Activated naive CD4-positive, alpha-beta T cell treated with anti-CD3 and anti-CD28 coated beads, Interleukin-2, amount 10 ng/mL, durations not matched to agents 7 days and 5 days (primary cell): ENCODE results near the gene FBXO46.
"Not testable (repeated sequence)": the region's sequence is repeated elsewhere in the genome, so short reads cannot be mapped to it uniquely, and the experiment has no call there.

Experiments used
- CTCF ChIA-PET: fragments of 350-600 bp; sonication (Branson Sonifier 250); formaldehyde crosslinking; loops from one replicate; lab custom pipeline; 2021; ENCODE audit warnings: antibody characterized with exemption; lab: Charles Lee
- DNase-seq: peaks from one replicate; pipeline ENCODE4 v3.0.0-alpha.2; 2020
- H3K27ac Mint-ChIP-seq: one replicate; pipeline ENCODE4 v1.8.0; 2021; ENCODE audit warnings: mild to moderate bottlenecking, moderate library complexity, mixed read lengths
- H3K27me3 Mint-ChIP-seq: one replicate; pipeline ENCODE4 v1.8.0; 2021; ENCODE audit warnings: mild to moderate bottlenecking, mixed read lengths
- H3K36me3 Mint-ChIP-seq: one replicate; pipeline ENCODE4 v1.8.0; 2021; ENCODE audit warnings: mixed read lengths
- H3K4me1 Mint-ChIP-seq: one replicate; pipeline ENCODE4 v1.8.0; 2021; ENCODE audit warnings: mixed read lengths
- H3K4me3 Mint-ChIP-seq: one replicate; pipeline ENCODE4 v1.8.0; 2021; ENCODE audit warnings: mild to moderate bottlenecking, moderate library complexity, mixed read lengths
- H3K9me3 Mint-ChIP-seq: one replicate; pipeline ENCODE4 v1.8.0; 2021; ENCODE audit warnings: mixed read lengths

FBXO46 gene

GRCh38 chr19:45762870-45763631 is 32.4 kb upstream of the FBXO46 start:
- CTCF ChIA-PET = interaction anchor here (1.0 kb wide), 1 partner anchor 16 kb away, joined by 3 read pairs; no protein-coding TSS in a partner anchor
- H3K4me1 Mint-ChIP-seq = peaks cover 3% of the 10 kb centered on the region
- peaks cover 83% of the 10 kb centered on the region for H3K27me3 Mint-ChIP-seq
- H3K9me3 Mint-ChIP-seq = no peaks in the 10 kb centered on the region
- H3K4me3 Mint-ChIP-seq = no peak overlapping the region
- H3K36me3 Mint-ChIP-seq = no peaks in the 10 kb centered on the region
- H3K27ac Mint-ChIP-seq = no peak overlapping the region
- DNase-seq = no peak

GRCh38 chr19:45761714-45762113 is 31.0 kb upstream of the FBXO46 start:
- no peaks in the 10 kb centered on the region for H3K36me3 Mint-ChIP-seq
- no peak overlapping the region for H3K4me3 Mint-ChIP-seq
- H3K27ac Mint-ChIP-seq = no peak overlapping the region
- CTCF ChIA-PET = no interaction called here
- no peaks in the 10 kb centered on the region for H3K4me1 Mint-ChIP-seq
- H3K9me3 Mint-ChIP-seq = no peaks in the 10 kb centered on the region
- DNase-seq = no peak
- H3K27me3 Mint-ChIP-seq = peaks cover 79% of the 10 kb centered on the region

GRCh38 chr19:45758921-45759320 is 28.2 kb upstream of the FBXO46 start:
- H3K27ac Mint-ChIP-seq = no peak overlapping the region
- CTCF ChIA-PET = no interaction called here
- H3K36me3 Mint-ChIP-seq = no peaks in the 10 kb centered on the region
- no peak overlapping the region for H3K4me3 Mint-ChIP-seq
- H3K9me3 Mint-ChIP-seq = no peaks in the 10 kb centered on the region
- DNase-seq = no peak
- peaks cover 59% of the 10 kb centered on the region for H3K27me3 Mint-ChIP-seq
- no peaks in the 10 kb centered on the region for H3K4me1 Mint-ChIP-seq

GRCh38 chr19:45757695-45758094 is 27.0 kb upstream of the FBXO46 start:
- peaks cover 50% of the 10 kb centered on the region for H3K27me3 Mint-ChIP-seq
- no peak for DNase-seq
- no peaks in the 10 kb centered on the region for H3K4me1 Mint-ChIP-seq
- no peak overlapping the region for H3K4me3 Mint-ChIP-seq
- H3K27ac Mint-ChIP-seq = no peak overlapping the region
- no peaks in the 10 kb centered on the region for H3K9me3 Mint-ChIP-seq
- CTCF ChIA-PET = no interaction called here
- H3K36me3 Mint-ChIP-seq = no peaks in the 10 kb centered on the region

GRCh38 chr19:45754323-45754722 is 23.6 kb upstream of the FBXO46 start:
- Mint-ChIP-seq H3K4me3 (no peak overlapping the region), H3K4me1 (no peaks in the 10 kb centered on the region), H3K36me3 (no peaks in the 10 kb centered on the region), H3K27me3 (peaks cover 29% of the 10 kb centered on the region), H3K27ac (no peak overlapping the region), H3K9me3 (no peaks in the 10 kb centered on the region)
- CTCF ChIA-PET = no interaction called here
- DNase-seq = no peak

- Mint-ChIP-seq H3K4me1 (no peaks in the 10 kb centered on the region), H3K36me3 (no peaks in the 10 kb centered on the region), H3K27ac (no peak overlapping the region), H3K9me3 (no peaks in the 10 kb centered on the region), H3K4me3 (no peak overlapping the region), H3K27me3 (peaks cover 21% of the 10 kb centered on the region)
- no peak for DNase-seq
- CTCF ChIA-PET = no interaction called here
Measured at GRCh38 chr19:45753548-45753947, 22.9 kb upstream of the FBXO46 start.

- Mint-ChIP-seq H3K27ac (no peak overlapping the region), H3K9me3 (no peaks in the 10 kb centered on the region), H3K36me3 (no peaks in the 10 kb centered on the region), H3K4me1 (no peaks in the 10 kb centered on the region), H3K27me3 (peaks cover 22% of the 10 kb centered on the region), H3K4me3 (no peak overlapping the region)
- CTCF ChIA-PET = no interaction called here
- no peak for DNase-seq
Measured at GRCh38 chr19:45752639-45753038, 21.9 kb upstream of the FBXO46 start.

- H3K36me3 Mint-ChIP-seq, CTCF ChIA-PET, H3K27ac Mint-ChIP-seq, DNase-seq, H3K4me1 Mint-ChIP-seq, H3K9me3 Mint-ChIP-seq, H3K4me3 Mint-ChIP-seq: not testable (repeated sequence)
- H3K27me3 Mint-ChIP-seq = peaks cover 19% of the 10 kb centered on the region
Measured at GRCh38 chr19:45751483-45751882, 20.8 kb upstream of the FBXO46 start.

- Mint-ChIP-seq H3K27ac (no peak overlapping the region), H3K27me3 (peaks cover 41% of the 10 kb centered on the region), H3K36me3 (no peaks in the 10 kb centered on the region), H3K4me1 (no peaks in the 10 kb centered on the region), H3K4me3 (no peak overlapping the region), H3K9me3 (no peaks in the 10 kb centered on the region)
- CTCF ChIA-PET = no interaction called here
- DNase-seq = no peak
Measured at GRCh38 chr19:45747513-45747912, 16.8 kb upstream of the FBXO46 start.

GRCh38 chr19:45746866-45747265 is 16.2 kb upstream of the FBXO46 start:
- Mint-ChIP-seq H3K9me3 (no peaks in the 10 kb centered on the region), H3K27me3 (peaks cover 48% of the 10 kb centered on the region), H3K36me3 (no peaks in the 10 kb centered on the region), H3K27ac (no peak overlapping the region), H3K4me1 (no peaks in the 10 kb centered on the region), H3K4me3 (no peak overlapping the region)
- CTCF ChIA-PET = no interaction called here
- no peak for DNase-seq

GRCh38 chr19:45745606-45746005 is 14.9 kb upstream of the FBXO46 start:
- DNase-seq = no peak
- Mint-ChIP-seq H3K27me3 (peaks cover 55% of the 10 kb centered on the region), H3K4me3 (no peak overlapping the region), H3K27ac (no peak overlapping the region), H3K9me3 (no peaks in the 10 kb centered on the region), H3K36me3 (no peaks in the 10 kb centered on the region), H3K4me1 (no peaks in the 10 kb centered on the region)
- CTCF ChIA-PET = no interaction called here

GRCh38 chr19:45742969-45743368 is 12.3 kb upstream of the FBXO46 start:
- peaks cover 72% of the 10 kb centered on the region for H3K27me3 Mint-ChIP-seq
- DNase-seq = no peak
- no peak overlapping the region for H3K27ac Mint-ChIP-seq
- H3K36me3 Mint-ChIP-seq = no peaks in the 10 kb centered on the region
- H3K4me3 Mint-ChIP-seq = no peak overlapping the region
- no peaks in the 10 kb centered on the region for H3K4me1 Mint-ChIP-seq
- H3K9me3 Mint-ChIP-seq = no peaks in the 10 kb centered on the region
- CTCF ChIA-PET = interaction anchor here (0.9 kb wide), 1 partner anchor 26 kb away, joined by 3 read pairs; the partner anchor contains the start of gene SIX5

- CTCF ChIA-PET = no interaction called here
- no peak for DNase-seq
- H3K27me3 Mint-ChIP-seq = peaks cover 61% of the 10 kb centered on the region
- H3K4me1 Mint-ChIP-seq = no peaks in the 10 kb centered on the region
- no peak overlapping the region for H3K4me3 Mint-ChIP-seq
- H3K9me3 Mint-ChIP-seq = no peaks in the 10 kb centered on the region
- H3K36me3 Mint-ChIP-seq = no peaks in the 10 kb centered on the region
- H3K27ac Mint-ChIP-seq = no peak overlapping the region
Measured at GRCh38 chr19:45739498-45740439, 9.1 kb upstream of the FBXO46 start.

- CTCF ChIA-PET = interaction anchor here (0.9 kb wide), 1 partner anchor 15 kb away, joined by 3 read pairs; no protein-coding TSS in a partner anchor
- Mint-ChIP-seq H3K4me3 (no peak within 1 kb of the TSS), H3K4me1 (peaks cover 19% of the 10 kb centered on the region), H3K36me3 (no peaks in the 10 kb centered on the region), H3K9me3 (no peaks in the 10 kb centered on the region), H3K27ac (no peak within 1 kb of the TSS), H3K27me3 (peaks cover 17% of the 10 kb centered on the region)
- no peak for DNase-seq
Measured at GRCh38 chr19:45733160-45733810, 2.6 kb upstream of the FBXO46 start, which contains the start of gene MEIOSIN. MEIOSIN (plus strand) TSS chr19:45733439; CDS start chr19:45735377, 1,938 bp downstream.
